GM21825 (cell line): ENCODE data around the gene ZBTB16.

Experiments
- ATAC-seq: cut with Tn5 transposase; IDR thresholded peaks from one replicate; pipeline ENCODE4 v1.9.1; 2021; ENCODE audit warnings: mild to moderate bottlenecking, moderate library complexity; ENCODE audit not compliant: unreplicated experiment

The ZBTB16 gene

DNA sequence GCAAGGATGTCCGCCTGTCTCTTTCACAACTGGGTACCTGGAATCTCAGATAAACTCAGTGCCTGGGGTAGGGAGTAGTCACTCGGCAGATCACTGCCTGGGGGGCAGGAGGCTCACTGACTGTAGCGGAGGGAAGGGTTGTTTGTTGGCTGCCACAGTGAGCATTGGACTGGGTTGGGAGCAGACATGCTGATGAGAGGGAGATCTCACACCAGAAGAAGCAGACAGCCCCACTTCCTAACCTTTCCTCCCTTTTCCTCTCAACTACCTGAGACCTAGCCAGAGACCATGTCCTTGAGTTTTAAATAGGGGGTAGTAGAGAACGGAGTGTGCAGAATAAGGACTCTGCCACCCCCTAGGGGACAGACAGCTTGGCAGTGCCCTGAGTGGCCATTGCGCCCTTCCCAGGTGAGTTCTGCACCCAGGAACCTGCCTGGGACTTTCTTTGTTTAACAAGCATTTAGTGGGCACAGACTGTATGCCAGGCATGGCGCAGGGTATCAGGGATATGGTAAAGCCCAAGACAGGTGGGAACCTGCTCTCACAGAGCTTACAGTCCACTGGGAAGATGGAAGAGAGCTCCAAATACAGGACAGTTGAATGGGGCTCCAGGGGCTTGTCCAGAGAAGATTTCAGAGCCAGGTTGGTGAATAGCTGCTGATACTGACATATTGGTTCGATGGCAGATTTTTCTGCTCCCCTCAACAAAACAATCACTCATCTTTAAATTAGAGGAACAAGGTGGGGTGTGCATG lies 121.0 kb downstream of the ZBTB16 start:
- ATAC-seq = no peak

- ATAC-seq = no peak
Observed at GRCh38 chr11:114181195-114181594, 121.7 kb downstream of the ZBTB16 start.

- ATAC-seq = no peak
Observed at GRCh38 chr11:114181752-114182151, 122.2 kb downstream of the ZBTB16 start.

GRCh38 chr11:114182471-114183043 lies 123.0 kb downstream of the ZBTB16 start:
- ATAC-seq = no peak

GRCh38 chr11:114183044-114183511 lies 123.6 kb downstream of the ZBTB16 start:
- no peak for ATAC-seq

GRCh38 chr11:114185436-114185835 lies 125.9 kb downstream of the ZBTB16 start:
- no peak for ATAC-seq

DNA sequence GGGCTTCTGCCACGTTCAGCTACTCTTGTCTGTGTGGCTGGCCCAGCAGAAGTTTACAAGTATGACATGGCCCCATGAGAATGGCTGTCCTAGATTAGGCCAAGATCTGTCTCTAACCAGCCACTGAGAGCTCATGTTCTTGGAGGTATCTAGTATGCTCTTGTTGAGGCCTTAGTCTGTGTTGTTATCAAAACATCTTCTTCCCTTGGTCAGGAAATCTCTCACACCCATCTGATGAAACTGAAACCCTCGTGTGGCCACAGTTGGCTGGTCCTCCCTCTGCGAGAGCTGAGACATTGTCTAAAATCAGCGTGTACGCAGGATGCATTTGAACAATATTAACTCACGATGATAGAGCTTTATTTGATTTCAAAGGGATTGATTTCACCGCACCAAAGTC lies 127.7 kb downstream of the ZBTB16 start:
- no peak for ATAC-seq

- ATAC-seq = no peak
Observed at GRCh38 chr11:114188851-114189570, 129.5 kb downstream of the ZBTB16 start.

- no peak for ATAC-seq
Observed at GRCh38 chr11:114190630-114191029, 131.1 kb downstream of the ZBTB16 start.

DNA sequence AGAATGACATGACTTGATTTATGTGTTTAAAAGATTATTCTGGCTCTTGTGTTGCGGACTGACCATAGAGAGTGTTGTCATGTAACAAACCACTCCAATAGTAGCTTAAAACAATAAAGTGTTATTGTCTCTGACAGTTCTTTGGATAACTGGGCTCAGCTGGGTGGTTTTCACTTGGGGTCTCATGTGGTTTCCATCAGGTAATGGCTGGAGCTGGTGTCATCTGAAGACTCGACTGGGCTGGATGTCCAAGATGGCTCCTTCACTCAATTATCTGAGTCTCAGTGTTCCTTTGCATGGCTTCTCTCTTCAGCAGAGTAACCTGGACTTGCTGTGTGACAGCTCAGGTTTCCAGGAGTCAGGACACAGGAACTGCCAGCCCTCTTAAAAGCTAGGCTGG lies 132.4 kb downstream of the ZBTB16 start:
- no peak for ATAC-seq

DNA sequence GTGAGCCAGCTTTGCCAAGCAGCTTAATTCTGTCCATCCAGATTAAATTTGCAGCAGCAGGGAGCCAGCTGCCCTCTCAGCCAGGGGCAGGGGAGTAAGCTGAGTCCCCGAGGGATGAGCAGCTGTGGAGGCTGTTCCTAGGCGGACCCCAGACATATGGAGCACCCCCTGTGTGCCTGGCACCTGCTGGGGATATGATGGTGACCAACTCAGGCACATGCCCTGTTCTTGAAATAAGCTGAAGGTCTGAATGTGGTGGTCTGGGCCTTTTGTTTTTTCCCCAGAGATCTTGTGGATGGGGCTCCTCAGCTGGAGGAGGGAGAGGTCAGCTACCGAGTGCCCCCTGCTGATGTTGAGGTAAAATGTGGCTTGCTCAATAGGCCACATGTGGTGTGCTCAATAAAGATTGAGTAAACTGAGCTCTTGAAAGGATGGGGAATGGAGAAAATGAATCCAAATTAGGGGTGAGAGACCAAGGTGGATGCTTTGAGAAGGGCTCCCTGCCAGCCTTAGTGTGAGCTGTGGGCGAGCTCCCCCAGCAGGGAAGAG lies 133.4 kb downstream of the ZBTB16 start:
- no peak for ATAC-seq

GRCh38 chr11:114193730-114194679 lies 134.5 kb downstream of the ZBTB16 start:
- ATAC-seq = no peak

DNA sequence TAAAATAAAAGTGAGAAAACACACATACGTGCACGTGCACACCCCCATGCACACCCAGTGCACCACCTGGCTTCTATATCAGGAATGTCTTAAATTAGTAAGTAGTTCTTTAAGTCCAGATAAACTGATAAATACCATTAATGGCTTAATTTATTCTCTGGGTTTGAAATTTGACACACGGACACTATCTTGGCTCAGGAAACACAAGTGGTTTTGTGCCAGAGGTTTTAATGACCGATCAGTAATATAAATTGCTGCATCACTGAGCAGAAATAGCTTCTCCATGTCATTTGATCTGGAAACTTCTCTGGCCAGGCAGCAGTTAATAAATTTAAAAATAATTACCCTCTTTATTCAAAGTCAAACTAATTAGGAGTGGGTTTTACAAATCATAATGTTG lies 135.2 kb downstream of the ZBTB16 start:
- ATAC-seq = no peak

DNA sequence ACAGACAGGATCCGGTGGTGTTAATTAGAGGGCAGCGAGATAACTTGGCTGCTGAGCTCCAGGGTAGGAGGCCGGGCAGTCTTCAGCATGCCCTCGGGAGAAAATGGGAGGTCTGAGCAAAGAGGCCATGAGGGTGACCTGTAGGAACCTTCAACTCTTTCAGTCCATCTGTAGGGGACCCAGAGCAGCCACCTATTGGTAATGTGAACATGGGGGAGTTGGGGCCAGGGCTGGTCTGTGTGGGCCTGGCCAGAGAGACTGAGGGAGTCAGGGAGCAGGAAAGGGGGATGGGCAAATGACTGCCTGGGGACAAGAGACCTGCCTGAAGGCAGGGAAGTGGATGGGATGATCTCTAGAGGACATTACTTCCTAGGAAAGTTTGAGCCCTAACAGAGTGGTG lies 135.6 kb downstream of the ZBTB16 start:
- ATAC-seq = no peak

- ATAC-seq = no peak
Observed at GRCh38 chr11:114195981-114196731, 136.6 kb downstream of the ZBTB16 start.

DNA sequence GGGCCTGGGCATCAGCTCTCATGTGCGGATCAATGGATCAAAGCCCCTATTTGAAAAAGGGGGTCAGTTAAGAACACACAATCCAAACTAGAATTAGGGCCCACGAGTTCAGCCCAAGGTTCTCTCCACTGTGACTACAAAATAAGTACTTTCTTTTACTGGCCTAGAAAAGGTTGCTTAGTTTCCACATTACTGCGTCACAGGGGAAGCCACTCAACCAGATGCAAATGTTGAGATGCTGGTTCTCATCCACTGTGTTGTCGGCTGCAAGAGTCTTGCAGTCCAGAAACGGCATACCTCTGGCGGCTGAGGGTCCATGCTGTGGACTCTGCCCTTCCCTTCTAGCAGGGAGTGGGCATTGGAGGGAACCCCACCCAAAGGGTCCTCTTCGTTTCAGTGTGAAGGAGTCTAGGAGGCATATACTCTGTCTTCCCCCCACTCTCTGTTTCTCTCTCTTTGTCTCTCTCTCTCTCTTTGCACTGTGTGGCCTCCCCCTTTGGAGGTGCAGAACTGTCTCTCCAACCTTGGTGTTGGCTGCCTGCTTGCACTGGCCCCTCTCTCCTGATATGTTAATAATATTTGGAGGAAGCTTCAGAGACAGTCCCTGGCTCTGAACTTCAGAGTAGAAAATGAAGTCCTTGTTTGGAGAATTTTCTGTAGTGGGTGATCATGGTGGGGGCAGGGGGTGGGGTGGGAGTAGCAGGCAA lies 137.6 kb downstream of the ZBTB16 start:
- no peak for ATAC-seq

DNA sequence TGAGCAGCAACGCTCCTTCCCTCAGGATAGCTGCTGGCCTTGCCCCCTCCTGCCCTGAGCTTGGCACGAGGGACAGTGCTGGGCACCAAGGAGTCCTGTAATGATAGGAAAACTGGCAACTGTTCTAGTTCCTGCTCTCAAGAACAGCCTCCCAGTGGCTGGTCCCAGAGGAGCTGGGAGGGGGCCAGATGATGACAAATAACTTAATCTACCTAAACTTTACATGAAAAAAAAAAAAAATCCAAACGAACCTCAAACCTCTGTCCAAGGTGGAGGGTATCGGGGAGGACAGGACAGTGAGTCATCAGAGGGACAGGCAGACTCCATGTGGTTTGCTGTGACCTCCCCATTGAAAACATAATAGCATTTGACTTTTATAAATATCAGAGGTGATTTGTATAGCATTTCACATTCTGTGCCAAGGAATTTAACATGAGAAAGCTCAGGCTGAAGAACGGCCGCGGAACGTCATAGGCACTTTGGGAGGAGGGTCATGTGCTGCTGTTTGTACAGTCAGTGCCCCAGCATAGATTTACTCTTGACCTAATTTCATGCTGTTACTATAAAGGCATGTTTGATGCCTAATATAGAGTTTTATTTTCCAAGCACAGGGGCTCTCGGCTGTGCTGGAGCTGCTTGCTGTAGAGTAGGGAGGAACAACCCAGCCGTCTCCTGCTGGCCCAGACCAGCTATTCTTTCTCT lies 138.4 kb downstream of the ZBTB16 start:
- ATAC-seq = no peak

DNA sequence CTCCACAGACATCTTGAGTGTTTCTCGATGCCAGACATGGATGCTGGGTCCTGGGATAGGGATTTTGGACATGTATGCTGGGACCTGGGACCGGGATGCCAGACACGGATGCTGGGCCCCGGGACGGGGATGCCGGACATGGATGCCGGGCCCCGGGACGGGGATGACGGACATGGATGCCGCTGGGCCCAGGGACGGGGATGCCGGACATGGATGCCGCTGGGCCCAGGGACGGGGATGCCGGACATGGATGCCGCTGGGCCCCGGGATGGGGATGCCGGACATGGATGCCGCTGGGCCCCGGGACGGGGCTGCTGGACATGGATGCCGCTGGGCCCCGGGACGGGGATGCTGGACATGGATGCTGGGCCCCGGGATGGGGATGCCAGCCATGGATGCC lies 139.5 kb downstream of the ZBTB16 start:
- no peak for ATAC-seq
